GM21737 (cell line): Measurements from ENCODE around the gene ZBTB5.

Source experiments
- ATAC-seq: cut with Tn5 transposase; IDR thresholded peaks from one replicate; pipeline ENCODE4 v1.9.1; 2021; ENCODE audit warnings: mild to moderate bottlenecking, moderate library complexity; ENCODE audit not compliant: unreplicated experiment

ZBTB5 gene

GRCh38 chr9:37453827-37454226 is 11.4 kb downstream of the ZBTB5 start:
- ATAC-seq, result no peak

- no peak for ATAC-seq
Measured at GRCh38 chr9:37452611-37453010, 12.6 kb downstream of the ZBTB5 start.

- no peak for ATAC-seq
Measured at GRCh38 chr9:37451628-37452027, 13.6 kb downstream of the ZBTB5 start.

- ATAC-seq, result no peak
Measured at GRCh38 chr9:37449862-37450632, 15.2 kb downstream of the ZBTB5 start.

- no peak for ATAC-seq
Measured at GRCh38 chr9:37447111-37447510, 18.1 kb downstream of the ZBTB5 start.

GRCh38 chr9:37446401-37446800 is 18.8 kb downstream of the ZBTB5 start:
- no peak for ATAC-seq

GRCh38 chr9:37445832-37446231 is 19.4 kb downstream of the ZBTB5 start:
- no peak for ATAC-seq

GRCh38 chr9:37444890-37445289 is 20.4 kb downstream of the ZBTB5 start:
- no peak for ATAC-seq

GRCh38 chr9:37443566-37443965 is 21.7 kb downstream of the ZBTB5 start:
- ATAC-seq, result no peak

GRCh38 chr9:37442556-37442955 is 22.7 kb downstream of the ZBTB5 start:
- no peak for ATAC-seq

- no peak for ATAC-seq
Measured at GRCh38 chr9:37441776-37442370, 23.4 kb downstream of the ZBTB5 start.

- no peak for ATAC-seq
Measured at GRCh38 chr9:37438359-37438758, 26.9 kb downstream of the ZBTB5 start.

- ATAC-seq, result no peak
Measured at GRCh38 chr9:37437621-37438020, 27.6 kb downstream of the ZBTB5 start.

- no peak for ATAC-seq
Measured at GRCh38 chr9:37437010-37437409, 28.2 kb downstream of the ZBTB5 start.

GRCh38 chr9:37436540-37436939 is 28.7 kb downstream of the ZBTB5 start:
- no peak for ATAC-seq

GRCh38 chr9:37433867-37434371 is 31.3 kb downstream of the ZBTB5 start:
- no peak for ATAC-seq

- ATAC-seq, result no peak
Measured at GRCh38 chr9:37432020-37432419, 33.2 kb downstream of the ZBTB5 start.

- ATAC-seq, result no peak
Measured at GRCh38 chr9:37430841-37431597, 34.2 kb downstream of the ZBTB5 start.

- no peak for ATAC-seq
Measured at GRCh38 chr9:37429441-37430285, 35.6 kb downstream of the ZBTB5 start.

- ATAC-seq, result no peak
Measured at GRCh38 chr9:37428345-37428744, 36.9 kb downstream of the ZBTB5 start.

- no peak for ATAC-seq
Measured at GRCh38 chr9:37426846-37427245, 38.4 kb downstream of the ZBTB5 start.
